Stimulated activated CD4-positive, alpha-beta T cell treated with anti-CD3 and anti-CD28 coated beads, TNF-alpha, amount 100 ng/mL, for 1 hour (primary cell): ENCODE measurements around the gene BCAS3.
"Not testable (repeated sequence)": the region's sequence is repeated elsewhere in the genome, so short reads cannot be mapped to it uniquely, and the experiment has no call there.

Experiments
- DNase-seq, 3 donors: peaks; one replicate each; pipeline ENCODE4 v3.0.0-alpha.2; 2020; ENCODE audit warnings: low read depth in 3 of 3, low spot score in 1 of 3

BCAS3 gene

GRCh38 chr17:60674637-60675036 is 3.0 kb upstream of the BCAS3 start:
- DNase-seq: not testable (repeated sequence)

GRCh38 chr17:60675997-60676396 is 1.7 kb upstream of the BCAS3 start:
- no peak for DNase-seq

GRCh38 chr17:60676758-60677307 is 818 bp upstream of the BCAS3 start:
- no peak for DNase-seq

- no peak for DNase-seq
Observed at GRCh38 chr17:60678118-60678444, 430 bp downstream of the BCAS3 start.

- no peak for DNase-seq
Observed at GRCh38 chr17:60679287-60679686, 1.6 kb downstream of the BCAS3 start.

- DNase-seq: no peak
Observed at GRCh38 chr17:60680754-60681153, 3.1 kb downstream of the BCAS3 start.

GRCh38 chr17:60685437-60685836 is 7.8 kb downstream of the BCAS3 start:
- DNase-seq: no peak

- no peak for DNase-seq
Observed at GRCh38 chr17:60695960-60696359, 18.3 kb downstream of the BCAS3 start.

GRCh38 chr17:60699090-60699489 is 21.4 kb downstream of the BCAS3 start:
- no peak for DNase-seq

GRCh38 chr17:60704170-60704569 is 26.5 kb downstream of the BCAS3 start:
- no peak for DNase-seq

GRCh38 chr17:60712675-60713074 is 35.0 kb downstream of the BCAS3 start:
- DNase-seq: no peak

GRCh38 chr17:60713608-60714007 is 36.0 kb downstream of the BCAS3 start:
- no peak for DNase-seq

- no peak for DNase-seq
Observed at GRCh38 chr17:60716766-60717165, 39.1 kb downstream of the BCAS3 start.

- no peak for DNase-seq
Observed at GRCh38 chr17:60717814-60718213, 40.2 kb downstream of the BCAS3 start.

- DNase-seq: no peak
Observed at GRCh38 chr17:60720763-60721531, 43.3 kb downstream of the BCAS3 start.

- no peak for DNase-seq
Observed at GRCh38 chr17:60724647-60725046, 47.0 kb downstream of the BCAS3 start.

GRCh38 chr17:60729854-60730253 is 52.2 kb downstream of the BCAS3 start:
- DNase-seq: no peak

GRCh38 chr17:60730273-60730672 is 52.6 kb downstream of the BCAS3 start:
- no peak for DNase-seq

GRCh38 chr17:60738287-60738686 is 60.6 kb downstream of the BCAS3 start:
- no peak for DNase-seq

GRCh38 chr17:60740584-60740983 is 62.9 kb downstream of the BCAS3 start:
- no peak for DNase-seq

GRCh38 chr17:60741031-60741430 is 63.4 kb downstream of the BCAS3 start:
- DNase-seq: no peak

GRCh38 chr17:60743282-60743681 is 65.6 kb downstream of the BCAS3 start:
- no peak for DNase-seq

- DNase-seq: no peak
Observed at GRCh38 chr17:60743799-60744198, 66.1 kb downstream of the BCAS3 start.
